HCT116 (cell line): ENCODE measurements around the gene ZNF417. TPM values are rescaled to one million over a fixed set of nuclear protein-coding genes. Genes with fewer than 3 reads are reported as not detected.

Experiments
- ATAC-seq: fragments of 200-7000 bp; cut with Tn5 transposase; 2 replicates; pipeline ENCODE4 v1.9.1; 2020; ENCODE audit warnings: mild to moderate bottlenecking, moderate library complexity
- BruUV-seq: library from RNA; stranded (reverse); fragments of 400-500 nt; replicated peaks from 2 replicates; lab custom pipeline; 2021; lab: Mats Ljungman, UMichigan
- CTCF ChIA-PET: fragments of 300-600 bp; sonication (Branson Sonifier 250); formaldehyde crosslinking; loops from one replicate; lab custom pipeline; 2021; ENCODE audit warnings: antibody characterized with exemption; lab: Charles Lee
- POLR2A ChIA-PET: fragments of 300-600, 350-600 bp; sonication (Branson Sonifier 250); formaldehyde crosslinking; loops from one replicate; lab custom pipeline; 2021; ENCODE audit warnings: antibody characterized with exemption; lab: Charles Lee
- RAD21 ChIA-PET, 2 experiments: fragments of 300-600 bp; sonication (Branson Sonifier 250); formaldehyde crosslinking; loops; one replicate each; lab custom pipeline; 2023; ENCODE audit warnings: low total read pairs in 2 of 2; ENCODE audit not compliant: uncharacterized antibody in 2 of 2, unreplicated experiment in 2 of 2, low non-redundant PET in 1 of 2; lab: Charles Lee
- DNase-seq: peaks from one replicate; pipeline ENCODE4 v3.0.0-alpha.2; 2010; ENCODE audit warnings: low read depth, low spot score
- H2AFZ ChIP-seq: fragments of 200-600 bp; shearing (Covaris generic), sonication (generic); 2 replicates; pipeline ENCODE4 v1.6.1; 2017; ENCODE audit warnings: low read depth, mixed run types, mixed read lengths, antibody characterized with exemption, low read length; ENCODE audit not compliant: poor library complexity, severe bottlenecking
- H3K27ac ChIP-seq: 2 replicates; pipeline ENCODE4 v1.5.1; 2012; ENCODE audit warnings: low read depth, low read length
- H3K27me3 ChIP-seq: fragments of 200-600 bp; sonication (generic); 2 replicates; pipeline ENCODE4 v1.6.1; 2016; ENCODE audit warnings: mixed run types, low read length, mixed read lengths; ENCODE audit not compliant: insufficient read depth
- H3K36me3 ChIP-seq, 2 experiments: fragments of 200-500 bp in 1 of 2; fragments of 200-600 bp in 1 of 2; sonication (Bioruptor generic) in 1 of 2; sonication (generic) in 1 of 2; 2 replicates each; pipeline versions ENCODE4 v1.5.1 to v1.6.1; 2014 to 2016; ENCODE audit warnings: low read length in 2 of 2, inconsistent platforms in 1 of 2, mixed read lengths in 1 of 2, mixed run types in 1 of 2; ENCODE audit not compliant: insufficient read depth in 2 of 2, control insufficient read depth in 1 of 2
- H3K4me1 ChIP-seq, 2 experiments: fragments of 200-600 bp in 1 of 2; sonication (generic) in 1 of 2; 2 replicates each; pipeline versions ENCODE4 v1.5.1 to v1.6.1; 2012 to 2017; ENCODE audit warnings: low read length in 2 of 2, inconsistent platforms in 1 of 2, mild to moderate bottlenecking in 1 of 2, mixed read lengths in 1 of 2, mixed run types in 1 of 2, moderate library complexity in 1 of 2; ENCODE audit not compliant: insufficient read depth in 2 of 2, control insufficient read depth in 1 of 2
- H3K4me2 ChIP-seq: fragments of 200-600 bp; sonication (generic); 2 replicates; pipeline ENCODE4 v1.6.1; 2017; ENCODE audit warnings: mixed run types, low read length, mixed read lengths
- H3K4me3 ChIP-seq, 2 experiments: fragments of 200-600 bp in 1 of 2; sonication (generic) in 1 of 2; replicated peaks in 1 of 2; 2 replicates each; pipeline ENCODE4 v1.5.1; 2011 to 2016; ENCODE audit warnings: low read length in 2 of 2, control low read depth in 1 of 2, low read depth in 1 of 2, mild to moderate bottlenecking in 1 of 2, mixed read lengths in 1 of 2, mixed run types in 1 of 2
- H3K79me2 ChIP-seq: fragments of 200-600 bp; sonication (generic); 2 replicates; pipeline ENCODE4 v1.6.1; 2017; ENCODE audit warnings: mild to moderate bottlenecking, mixed run types, low read length, moderate library complexity, mixed read lengths; ENCODE audit not compliant: insufficient read depth
- H3K9ac ChIP-seq: fragments of 200-600 bp; sonication (generic); 2 replicates; pipeline ENCODE4 v1.6.1; 2016; ENCODE audit warnings: low read length, mixed read lengths
- H3K9me2 ChIP-seq: fragments of 200-600 bp; sonication (generic), shearing (Covaris generic); 2 replicates; pipeline ENCODE4 v1.6.1; 2017; ENCODE audit warnings: mixed run types, mild to moderate bottlenecking, moderate library complexity; ENCODE audit not compliant: insufficient read depth
- H3K9me3 ChIP-seq, 2 experiments: fragments of 200-500 bp in 1 of 2; fragments of 200-600 bp in 1 of 2; sonication (Bioruptor generic) in 1 of 2; sonication (generic) in 1 of 2; 2 replicates each; pipeline ENCODE4 v1.6.1; 2014 to 2017; ENCODE audit warnings: low read length in 2 of 2, mixed read lengths in 2 of 2, inconsistent platforms in 1 of 2, low read depth in 1 of 2, mild to moderate bottlenecking in 1 of 2, mixed run types in 1 of 2, moderate library complexity in 1 of 2; ENCODE audit not compliant: control insufficient read depth in 1 of 2, insufficient read depth in 1 of 2
- H4K20me1 ChIP-seq: fragments of 200-600 bp; sonication (generic), shearing (Covaris generic); 2 replicates; pipeline ENCODE4 v1.6.1; 2017; ENCODE audit warnings: mixed run types, mild to moderate bottlenecking, moderate library complexity; ENCODE audit not compliant: insufficient read depth
- ATF3 ChIP-seq: IDR thresholded peaks from 2 replicates; pipeline ENCODE4 v1.6.1; 2012
- CBX3 ChIP-seq: IDR thresholded peaks from 2 replicates; pipeline ENCODE4 v1.6.1; 2012; ENCODE audit warnings: low read depth
- ELF1 ChIP-seq: IDR thresholded peaks from 2 replicates; pipeline ENCODE4 v1.6.1; 2012; ENCODE audit warnings: low read depth, borderline replicate concordance
- JUND ChIP-seq: IDR thresholded peaks from 2 replicates; pipeline ENCODE4 v1.6.1; 2012
- POLR2A ChIP-seq: IDR thresholded peaks from 2 replicates; pipeline ENCODE4 v1.7.0; 2011; ENCODE audit warnings: borderline replicate concordance; ENCODE audit not compliant: insufficient read depth, insufficient read length; ENCODE audit errors: extremely low read depth
- RAD21 ChIP-seq: IDR thresholded peaks from 2 replicates; pipeline ENCODE4 v1.6.1; 2012; ENCODE audit warnings: low read depth, mild to moderate bottlenecking
- SIN3A ChIP-seq: IDR thresholded peaks from 2 replicates; pipeline ENCODE4 v1.6.1; 2012; ENCODE audit warnings: low read depth
- TCF7L2 ChIP-seq: IDR thresholded peaks from 2 replicates; pipeline ENCODE4 v1.7.0; 2011; ENCODE audit warnings: borderline replicate concordance, inconsistent platforms; ENCODE audit not compliant: insufficient read depth, insufficient read length; ENCODE audit errors: extremely low read depth
- ZFX ChIP-seq: fragments of 450-650 bp; IDR thresholded peaks from 2 replicates; pipeline ENCODE4 v1.6.1; 2017
- intact Hi-C: fragments of 100-400 bp; cut with micrococcal nuclease; formaldehyde crosslinking; loops from 2 replicates; pipeline ENCODE4 v1.10.0; 2022
- total RNA-seq: library from RNA; stranded (reverse); gene quantifications from one replicate; pipeline ENCODE4 v1.2.1, GENCODE V29; 2021; ENCODE audit not compliant: unreplicated experiment
- TF ChIP-seq, protein P1 (sequence below): IDR thresholded peaks from 2 replicates; pipeline ENCODE4 v1.6.1; 2011; ENCODE audit warnings: mild to moderate bottlenecking, low read length, moderate library complexity; ENCODE audit not compliant: insufficient replicate concordance; ENCODE audit errors: extremely low read depth
- TF ChIP-seq, protein P2 (sequence below): IDR thresholded peaks from 2 replicates; pipeline ENCODE4 v1.6.1; 2012

ZNF417 gene
- total RNA-seq, 1 experiment from 2014 or later: 6.8 TPM

- Histone ChIP-seq H3K4me3 (no peak overlapping the region), H3K36me3 (no peaks in the 10 kb centered on the region), H3K9me2 (no peaks in the 10 kb centered on the region), H2AFZ (no peak overlapping the region), H4K20me1 (no peaks in the 10 kb centered on the region), H3K27ac (no peak overlapping the region), H3K9me3 (peaks cover 7 to 8% of the 10 kb centered on the region in 2 experiments; a peak in 2 of 4 replicates), H3K9ac (no peak overlapping the region), H3K79me2 (no peaks in the 10 kb centered on the region), H3K4me1 (no peaks in the 10 kb centered on the region), H3K27me3 (no peaks in the 10 kb centered on the region), H3K4me2 (no peak overlapping the region)
- ATAC-seq (no peak), DNase-seq (no peak)
- TF ChIP-seq CBX3 (no peak), SIN3A (no peak), RAD21 (no peak), POLR2A (no peak), ELF1 (no peak), JUND (no peak), ATF3 (no peak)
- TF ChIP-seq, protein P1, sequence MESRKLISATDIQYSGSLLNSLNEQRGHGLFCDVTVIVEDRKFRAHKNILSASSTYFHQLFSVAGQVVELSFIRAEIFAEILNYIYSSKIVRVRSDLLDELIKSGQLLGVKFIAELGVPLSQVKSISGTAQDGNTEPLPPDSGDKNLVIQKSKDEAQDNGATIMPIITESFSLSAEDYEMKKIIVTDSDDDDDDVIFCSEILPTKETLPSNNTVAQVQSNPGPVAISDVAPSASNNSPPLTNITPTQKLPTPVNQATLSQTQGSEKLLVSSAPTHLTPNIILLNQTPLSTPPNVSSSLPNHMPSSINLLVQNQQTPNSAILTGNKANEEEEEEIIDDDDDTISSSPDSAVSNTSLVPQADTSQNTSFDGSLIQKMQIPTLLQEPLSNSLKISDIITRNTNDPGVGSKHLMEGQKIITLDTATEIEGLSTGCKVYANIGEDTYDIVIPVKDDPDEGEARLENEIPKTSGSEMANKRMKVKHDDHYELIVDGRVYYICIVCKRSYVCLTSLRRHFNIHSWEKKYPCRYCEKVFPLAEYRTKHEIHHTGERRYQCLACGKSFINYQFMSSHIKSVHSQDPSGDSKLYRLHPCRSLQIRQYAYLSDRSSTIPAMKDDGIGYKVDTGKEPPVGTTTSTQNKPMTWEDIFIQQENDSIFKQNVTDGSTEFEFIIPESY: no peak
- POLR2A ChIA-PET: no interaction called here
- intact Hi-C loops: no loop called here
- BruUV-seq: no TSS peak
- RAD21 ChIA-PET: no interaction called here
- CTCF ChIA-PET: no interaction called here
Measured at GRCh38 chr19:57961785-57962184, 45.4 kb upstream of the ZNF417 start.

DNA sequence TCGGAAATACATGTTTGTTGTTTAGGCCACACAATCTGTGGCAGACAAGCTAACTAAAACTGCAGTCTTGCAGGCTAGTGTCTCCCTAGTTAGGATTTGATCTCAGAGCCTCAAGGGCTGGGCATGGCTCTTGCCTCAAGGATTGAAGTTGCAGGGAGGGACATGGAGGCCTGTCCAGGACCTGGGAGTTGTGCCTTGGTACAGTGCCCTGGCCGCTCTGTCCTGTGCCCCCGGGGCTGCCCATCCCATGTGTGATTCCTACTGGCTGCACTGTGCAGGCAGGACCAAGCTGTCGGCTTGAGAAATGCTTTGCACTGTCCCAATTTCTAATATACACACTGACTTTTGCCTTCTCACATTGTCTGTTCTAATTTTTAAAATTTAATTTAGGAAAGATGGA lies 38.6 kb upstream of the ZNF417 start:
- ChIA-PET CTCF (no interaction called here), POLR2A (no interaction called here), RAD21 (no interaction called here)
- Histone ChIP-seq H3K27me3 (no peaks in the 10 kb centered on the region), H3K9me2 (no peaks in the 10 kb centered on the region), H3K36me3 (no peaks in the 10 kb centered on the region), H3K4me1 (no peaks in the 10 kb centered on the region), H3K4me2 (no peak overlapping the region), H3K79me2 (no peaks in the 10 kb centered on the region), H2AFZ (no peak overlapping the region), H3K27ac (no peak overlapping the region), H3K9me3 (peaks cover 0 to 20% of the 10 kb centered on the region in 2 experiments; a peak in 2 of 4 replicates), H3K4me3 (no peak overlapping the region), H3K9ac (no peak overlapping the region), H4K20me1 (no peaks in the 10 kb centered on the region)
- DNase-seq (no peak), ATAC-seq (no peak)
- BruUV-seq: no TSS peak
- intact Hi-C loops: no loop called here
- TF ChIP-seq TCF7L2 (no peak), CBX3 (no peak), SIN3A (no peak), RAD21 (no peak), ZFX (no peak), ATF3 (no peak)
- TF ChIP-seq, protein P1: no peak
- TF ChIP-seq, protein P2, sequence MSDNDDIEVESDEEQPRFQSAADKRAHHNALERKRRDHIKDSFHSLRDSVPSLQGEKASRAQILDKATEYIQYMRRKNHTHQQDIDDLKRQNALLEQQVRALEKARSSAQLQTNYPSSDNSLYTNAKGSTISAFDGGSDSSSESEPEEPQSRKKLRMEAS: no peak
